ENCODE results near the gene MAN1C1. TPM values are rescaled to one million over a fixed set of nuclear protein-coding genes. Genes with fewer than 3 reads are reported as not detected.

MAN1C1 gene
- total RNA-seq, 1 experiment from 2014 or later = 9.3 TPM

DNA sequence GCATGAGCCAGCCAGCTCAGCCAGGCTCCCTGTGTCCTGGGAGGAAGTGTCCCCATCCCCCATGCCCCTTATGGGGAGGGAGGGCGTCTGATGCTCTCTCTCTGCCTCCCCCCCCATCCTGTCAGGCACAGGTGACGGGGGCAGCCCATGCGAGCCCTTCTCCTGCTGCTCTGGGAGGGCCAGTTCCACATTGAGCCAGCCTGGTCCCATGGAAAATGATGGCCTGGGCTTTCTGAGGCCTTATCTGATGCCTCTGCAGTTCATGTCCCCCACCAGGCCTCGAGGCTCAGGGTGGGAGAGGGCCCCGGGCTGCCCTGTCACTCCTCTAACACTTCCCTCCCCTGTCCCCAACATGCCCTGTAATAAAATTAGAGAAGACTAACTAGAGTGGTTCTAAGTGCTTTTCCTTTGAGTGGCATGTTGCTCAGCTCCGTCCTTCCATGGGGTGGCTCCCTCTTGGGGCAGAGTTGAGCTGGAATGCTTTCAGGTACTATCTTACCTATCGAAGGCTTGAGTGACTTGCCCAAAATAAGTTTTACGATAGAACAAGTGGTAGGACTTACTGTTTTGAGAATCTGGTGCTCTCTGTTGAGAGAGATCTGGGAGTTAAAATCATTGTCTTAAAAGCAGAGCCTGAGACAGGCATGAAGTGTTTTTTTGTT lies 201.4 kb downstream of the MAN1C1 start:
- peaks cover 5 to 29% (median 27%) of the 10 kb centered on the region in 3 experiments; a peak in 6 of 7 replicates for H3K36me3 Mint-ChIP-seq (ENCODE audit: insufficient read depth in 1 of 3, low read depth in 3 of 3)
- Histone ChIP-seq H2BK15ac (ENCODE audit: low read depth, low read length) (no peak overlapping the region), H2BK12ac (ENCODE audit: insufficient read length, low read depth, low read length) (no peak overlapping the region), H3T11ph (ENCODE audit: low read length) (no peak overlapping the region), H3K4ac (ENCODE audit: low read depth, low read length) (no peak overlapping the region), H4K20me1 (ENCODE audit: control insufficient read depth, insufficient read depth, insufficient read length) (peaks cover 3% of the 10 kb centered on the region), H2BK120ac (ENCODE audit: low read depth, low read length, poor library complexity, severe bottlenecking) (no peak overlapping the region), H4K8ac (replicated peaks; ENCODE audit: insufficient read length, low read depth, low read length) (no peak overlapping the region), H3K14ac (ENCODE audit: insufficient read depth, low read length) (no peak overlapping the region), H3K56ac (ENCODE audit: insufficient read length, low read depth, low read length) (no peak overlapping the region), H3K9me3 (ENCODE audit: control insufficient read depth, low read depth, low read length) (no peaks in the 10 kb centered on the region), H3K79me1 (ENCODE audit: insufficient read depth, low read depth, low read length, poor library complexity, severe bottlenecking) (no peaks in the 10 kb centered on the region), H3K23me2 (ENCODE audit: insufficient read length, low read depth, low read length, poor library complexity, severe bottlenecking) (peaks cover 11% of the 10 kb centered on the region), H3K4me1 (ENCODE audit: insufficient read depth, low read length) (peaks cover 4% of the 10 kb centered on the region; the same call in 1 of the 2 replicates), H3K27ac (ENCODE audit: insufficient read length, low read depth, low read length) (no peak overlapping the region), H3K79me2 (ENCODE audit: insufficient read depth, low read length) (no peaks in the 10 kb centered on the region; the same call in 1 of the 2 replicates), H3K4me2 (ENCODE audit: insufficient read depth, insufficient read length, low read length) (no peak overlapping the region), H2AK5ac (ENCODE audit: insufficient read length, low read length) (no peak overlapping the region), H2AFZ (ENCODE audit: low read length) (no peak overlapping the region), H4K5ac (ENCODE audit: insufficient read length, low read depth, low read length) (no peak overlapping the region), H3K23ac (ENCODE audit: insufficient read length, low read depth, low read length) (no peak overlapping the region), H4K91ac (ENCODE audit: insufficient read length, low read depth, low read length) (no peak overlapping the region), H3K9ac (ENCODE audit: extremely low read depth, insufficient read length, low read length) (no peak overlapping the region), H3K18ac (ENCODE audit: insufficient read length, low read depth, low read length) (no peak overlapping the region), H2BK20ac (ENCODE audit: low read depth, low read length, poor library complexity, severe bottlenecking) (no peak overlapping the region), H3K27me3 (ENCODE audit: insufficient read depth, low read length) (no peaks in the 10 kb centered on the region), H2BK5ac (ENCODE audit: insufficient read length, low read length) (no peak overlapping the region)
- H3K4me1 Mint-ChIP-seq = peaks cover 32% of the 10 kb centered on the region in 2 experiments
- peak overlapping the region; percentile 95 to 97 for H3K4me3 Mint-ChIP-seq
- DNase-seq = peak; percentile 61
- peaks cover 15% of the 10 kb centered on the region for H3K27me3 Mint-ChIP-seq (ENCODE audit: low read depth)
- no peaks in the 10 kb centered on the region for H3K9me3 Mint-ChIP-seq
- WGBS (ENCODE audit: extremely low coverage, insufficient read length, low lambda C conversion rate) = no CpG with 5 or more reads among the region's 8 CpGs
- TF ChIP-seq, protein P1, sequence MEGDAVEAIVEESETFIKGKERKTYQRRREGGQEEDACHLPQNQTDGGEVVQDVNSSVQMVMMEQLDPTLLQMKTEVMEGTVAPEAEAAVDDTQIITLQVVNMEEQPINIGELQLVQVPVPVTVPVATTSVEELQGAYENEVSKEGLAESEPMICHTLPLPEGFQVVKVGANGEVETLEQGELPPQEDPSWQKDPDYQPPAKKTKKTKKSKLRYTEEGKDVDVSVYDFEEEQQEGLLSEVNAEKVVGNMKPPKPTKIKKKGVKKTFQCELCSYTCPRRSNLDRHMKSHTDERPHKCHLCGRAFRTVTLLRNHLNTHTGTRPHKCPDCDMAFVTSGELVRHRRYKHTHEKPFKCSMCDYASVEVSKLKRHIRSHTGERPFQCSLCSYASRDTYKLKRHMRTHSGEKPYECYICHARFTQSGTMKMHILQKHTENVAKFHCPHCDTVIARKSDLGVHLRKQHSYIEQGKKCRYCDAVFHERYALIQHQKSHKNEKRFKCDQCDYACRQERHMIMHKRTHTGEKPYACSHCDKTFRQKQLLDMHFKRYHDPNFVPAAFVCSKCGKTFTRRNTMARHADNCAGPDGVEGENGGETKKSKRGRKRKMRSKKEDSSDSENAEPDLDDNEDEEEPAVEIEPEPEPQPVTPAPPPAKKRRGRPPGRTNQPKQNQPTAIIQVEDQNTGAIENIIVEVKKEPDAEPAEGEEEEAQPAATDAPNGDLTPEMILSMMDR (conservative IDR thresholded peaks at IDR 0.05) = peak; percentile 63
- peak overlapping the region in 2 of 3 experiments; percentile 46 to 89; a peak in 5 of 7 replicates for H3K27ac Mint-ChIP-seq
